Naive thymus-derived CD8-positive, alpha-beta T cell (primary cell): ENCODE measurements around the gene SLC5A10. TPM values are rescaled to one million over a fixed set of nuclear protein-coding genes. Genes with fewer than 3 reads are reported as not detected.
A peak's percentile ranks its signal among the peaks of the same experiment; 100 is the strongest.

Experiments
- ATAC-seq, 2 donors: fragments of 150-1000 bp; cut with Tn5 transposase in 1 of 2; sonication (Bioruptor Pico), chemical (Tn5 transposase) in 1 of 2; 1 replicate in 1 of 2; 2 replicates in 1 of 2; pipeline ENCODE4 v1.10.0; 2021; ENCODE audit warnings: mild to moderate bottlenecking in 2 of 2, moderate library complexity in 2 of 2
- POLR2A ChIA-PET: fragments of 350-600 bp; sonication (Branson Sonifier 250); formaldehyde crosslinking; loops from one replicate; lab custom pipeline; 2021; ENCODE audit warnings: antibody characterized with exemption; lab: Charles Lee
- DNase-seq, 10 donors: peaks; one replicate each; pipeline versions ENCODE4 v3.0.0 to v3.0.0-alpha.2; 2020 to 2022
- H3K27ac Mint-ChIP-seq, 10 donors: one replicate each; pipeline ENCODE4 v1.8.0; 2020 to 2022; ENCODE audit warnings: mild to moderate bottlenecking in 10 of 10, mixed read lengths in 10 of 10, moderate library complexity in 4 of 10, inconsistent platforms in 1 of 10
- H3K27me3 Mint-ChIP-seq, 5 donors: one replicate each; pipeline ENCODE4 v1.8.0; 2021 to 2022; ENCODE audit warnings: mixed read lengths in 5 of 5
- H3K36me3 Mint-ChIP-seq, 3 donors: one replicate each; pipeline ENCODE4 v1.8.0; 2020 to 2022; ENCODE audit warnings: mixed read lengths in 3 of 3, mild to moderate bottlenecking in 2 of 3, inconsistent platforms in 1 of 3
- H3K4me1 Mint-ChIP-seq, 4 donors: one replicate each; pipeline ENCODE4 v1.8.0; 2021 to 2022; ENCODE audit warnings: mixed read lengths in 4 of 4
- H3K4me3 Mint-ChIP-seq, 10 donors: one replicate each; pipeline ENCODE4 v1.8.0; 2020 to 2022; ENCODE audit warnings: mild to moderate bottlenecking in 10 of 10, mixed read lengths in 10 of 10, moderate library complexity in 6 of 10, inconsistent platforms in 1 of 10
- H3K9me3 Mint-ChIP-seq, 9 donors: one replicate each; pipeline ENCODE4 v1.8.0; 2020 to 2022; ENCODE audit warnings: mixed read lengths in 9 of 9, mild to moderate bottlenecking in 3 of 9, inconsistent platforms in 1 of 9, moderate library complexity in 1 of 9
- polyA plus RNA-seq, 3 donors: library from polyadenylated mRNA; unstranded; fragments of 300-500 nt; fragmentation: Illumina TruSeq; gene quantifications; one replicate each; pipeline ENCODE4 v1.2.3, GENCODE V29; 2021
- total RNA-seq, 8 experiments: library from RNA in 2 of 8; stranded (reverse) in 2 of 8; gene quantifications; one replicate each; pipeline ENCODE4 v1.2.3 and lab custom pipeline; 2021 to 2026

The SLC5A10 gene
- total and polyA plus RNA-seq, 5 experiments from 2014 or later, result 0.06 to 0.25 (median 0.09) TPM; not detected in 2

DNA sequence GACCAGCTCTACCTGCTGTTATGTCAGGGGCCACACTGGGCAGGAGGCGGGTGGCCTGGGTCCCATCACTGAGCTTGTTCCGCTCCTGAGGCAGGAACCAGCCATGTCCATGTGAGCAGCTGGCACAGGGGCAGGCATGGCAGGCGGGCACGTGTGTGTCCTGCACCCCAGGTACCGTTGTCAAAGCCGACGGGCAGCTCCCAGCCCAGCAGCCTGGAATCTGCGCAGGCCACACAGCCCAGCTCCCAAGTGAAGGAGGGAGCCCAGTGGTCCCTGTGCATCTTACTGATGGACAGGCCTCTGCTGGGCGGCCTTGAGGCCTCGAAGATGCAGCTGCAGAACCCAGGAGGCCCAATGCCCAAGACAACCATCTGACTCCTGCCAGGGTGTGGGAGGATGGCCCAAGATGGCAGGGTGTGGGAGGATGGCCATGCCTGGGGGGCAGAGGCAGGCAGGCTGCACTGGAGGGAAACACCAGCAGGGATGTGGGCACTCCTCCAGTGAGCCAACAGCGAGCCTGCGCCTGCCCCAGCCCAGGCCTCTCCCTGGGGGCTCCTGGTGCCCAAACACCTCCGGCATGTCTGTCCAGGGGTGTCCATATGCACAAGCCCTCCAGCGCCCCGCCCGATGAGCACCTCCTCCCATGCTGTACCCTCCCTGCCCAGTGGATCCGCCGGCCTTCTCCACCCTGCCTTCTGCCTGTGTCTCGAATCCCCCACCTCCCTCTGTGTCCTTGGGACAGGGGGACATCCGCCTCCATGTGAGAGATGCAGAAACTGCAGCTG is 39.8 kb downstream of the SLC5A10 start:
- peaks cover 13 to 49% (median 33%) of the 10 kb centered on the region in 4 donors for H3K4me1 Mint-ChIP-seq
- POLR2A ChIA-PET, result interaction anchor here (1.0 to 1.7 kb wide), 5 partner anchors 10 to 27 kb away, joined by 3 read pairs; no protein-coding TSS in a partner anchor
- no peaks in the 10 kb centered on the region for H3K27me3 Mint-ChIP-seq
- peak overlapping the region in 2 of 10 donors; percentile 10 to 54 for H3K4me3 Mint-ChIP-seq
- H3K9me3 Mint-ChIP-seq, result peaks cover 0 to 11% (median 8%) of the 10 kb centered on the region in 9 donors
- H3K27ac Mint-ChIP-seq, result peak overlapping the region in 2 of 10 donors; percentile 31 to 32
- no peak for ATAC-seq
- H3K36me3 Mint-ChIP-seq, result peaks cover 2 to 13% (median 9%) of the 10 kb centered on the region in 3 donors
- DNase-seq, result no peak

DNA sequence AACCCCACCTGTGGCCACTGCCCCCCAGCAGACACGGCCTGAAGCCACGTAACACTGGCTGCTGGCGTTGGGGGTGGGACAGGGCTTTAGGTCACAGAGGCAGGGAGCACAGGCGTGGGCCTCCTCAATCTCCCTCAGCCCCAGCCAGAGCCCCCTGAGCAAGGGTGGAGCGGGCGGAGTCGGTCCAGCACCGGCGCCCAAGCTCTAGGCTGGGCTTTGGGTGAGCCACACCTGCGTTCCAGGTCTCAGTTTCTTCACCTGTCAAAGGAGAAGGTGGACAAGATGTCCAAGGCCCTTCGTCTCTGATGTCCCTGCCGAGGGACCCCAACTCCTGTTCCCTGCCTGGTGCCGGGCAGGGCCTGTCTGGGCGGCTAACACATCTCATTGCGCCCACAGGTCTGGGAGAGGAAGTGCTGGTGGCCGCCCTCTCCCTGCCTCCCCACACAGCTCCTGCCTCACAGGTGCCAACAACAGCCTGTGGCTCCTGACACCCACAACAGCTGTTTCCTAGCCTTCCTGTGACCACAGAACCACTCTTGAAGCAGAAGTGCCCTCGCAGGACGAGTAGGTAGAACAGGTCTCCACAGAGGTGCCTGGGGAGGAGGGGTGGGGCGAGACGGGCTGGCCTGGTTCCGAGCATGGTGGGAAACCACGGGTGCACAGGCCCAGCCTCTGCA is 40.6 kb downstream of the SLC5A10 start:
- H3K27me3 Mint-ChIP-seq, result no peaks in the 10 kb centered on the region
- peak overlapping the region in 3 of 10 donors; percentile 7 to 49 (median 46) for H3K27ac Mint-ChIP-seq
- H3K9me3 Mint-ChIP-seq, result peaks cover 0 to 12% (median 8%) of the 10 kb centered on the region in 9 donors
- peaks cover 13 to 41% (median 26%) of the 10 kb centered on the region in 4 donors for H3K4me1 Mint-ChIP-seq
- H3K4me3 Mint-ChIP-seq, result peak overlapping the region in 9 of 10 donors; percentile 42 to 81 (median 69)
- POLR2A ChIA-PET, result interaction anchor here (1.3 to 1.7 kb wide), 3 partner anchors 9 to 26 kb away, joined by 3 read pairs; no protein-coding TSS in a partner anchor
- peak; percentile 79 to 89 for ATAC-seq
- DNase-seq, result peak in 6 of 10 donors; percentile 19 to 56 (median 47)
- H3K36me3 Mint-ChIP-seq, result peaks cover 2 to 12% (median 9%) of the 10 kb centered on the region in 3 donors

DNA sequence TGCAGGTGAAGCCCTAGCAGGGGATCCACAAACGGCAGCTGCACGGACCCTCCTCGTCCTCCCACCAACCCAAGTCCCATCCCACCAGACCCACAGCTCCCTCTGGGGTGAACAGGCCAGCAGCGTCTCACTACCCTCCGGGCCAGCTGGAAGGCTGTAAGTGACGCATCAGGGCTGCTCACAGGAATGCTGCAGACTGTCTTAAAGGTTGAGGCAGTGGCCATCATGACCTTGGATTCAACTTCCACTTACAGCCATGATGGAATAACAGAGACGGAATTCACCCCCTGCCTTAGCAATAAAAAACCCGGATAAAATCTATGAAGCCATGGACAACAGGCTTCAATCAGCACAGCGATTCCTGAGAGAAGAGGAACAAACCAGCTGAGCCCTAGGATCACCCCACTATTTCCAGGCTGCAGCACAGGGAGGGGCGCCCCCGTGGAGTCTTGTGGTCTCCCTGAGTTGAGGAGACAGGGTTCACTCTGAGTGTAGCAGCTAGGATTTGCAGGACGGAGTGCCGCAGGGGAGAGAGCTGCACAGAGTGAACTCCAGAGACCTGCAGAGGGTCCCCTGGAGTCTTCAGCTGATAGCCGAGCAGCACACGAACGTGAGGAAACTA is 42.1 kb downstream of the SLC5A10 start:
- POLR2A ChIA-PET, result interaction anchor here (1.1 kb wide), 1 partner anchor 9 kb away, joined by 3 read pairs; no protein-coding TSS in a partner anchor

DNA sequence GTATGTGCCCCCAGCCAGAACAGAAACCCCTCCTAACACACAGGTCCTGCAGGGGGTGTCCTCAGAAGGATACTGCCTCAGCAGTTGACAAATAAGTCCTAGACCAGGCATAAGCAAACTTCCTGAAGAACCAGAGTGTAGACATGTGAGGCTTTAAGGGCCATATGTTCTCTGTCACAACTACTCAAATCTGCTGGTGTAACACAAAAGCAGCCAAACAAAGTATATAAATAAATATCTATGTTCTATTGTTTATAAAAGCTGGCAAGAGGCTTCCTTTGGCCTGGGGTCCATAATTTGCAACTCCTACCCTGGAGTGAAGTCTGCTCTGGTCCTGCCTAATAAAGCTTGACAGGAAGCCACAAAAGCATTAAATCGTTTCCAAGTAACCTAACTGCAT is 42.7 kb downstream of the SLC5A10 start:
- DNase-seq, result no peak
- peaks cover 2 to 9% (median 7%) of the 10 kb centered on the region in 3 donors for H3K36me3 Mint-ChIP-seq
- H3K4me1 Mint-ChIP-seq, result peaks cover 13 to 38% (median 25%) of the 10 kb centered on the region in 4 donors
- peaks cover 0 to 12% (median 8%) of the 10 kb centered on the region in 9 donors for H3K9me3 Mint-ChIP-seq
- H3K4me3 Mint-ChIP-seq, result no peak overlapping the region
- POLR2A ChIA-PET, result interaction anchor here (1.1 kb wide), 1 partner anchor 8 kb away, joined by 3 read pairs; no protein-coding TSS in a partner anchor
- peak overlapping the region in 1 of 10 donors; percentile 34 for H3K27ac Mint-ChIP-seq
- H3K27me3 Mint-ChIP-seq, result no peaks in the 10 kb centered on the region
- ATAC-seq, result no peak

More for the DNA sequence above, 42.1 kb downstream of the SLC5A10 start:
- H3K36me3 Mint-ChIP-seq, result peaks cover 2 to 9% (median 7%) of the 10 kb centered on the region in 3 donors
- H3K4me1 Mint-ChIP-seq, result peaks cover 13 to 38% (median 25%) of the 10 kb centered on the region in 4 donors
- H3K27ac Mint-ChIP-seq, result peak overlapping the region in 1 of 10 donors; percentile 34
- DNase-seq, result no peak
- no peak for ATAC-seq
- peak overlapping the region in 1 of 10 donors; percentile 69 for H3K4me3 Mint-ChIP-seq
- peaks cover 0 to 12% (median 8%) of the 10 kb centered on the region in 9 donors for H3K9me3 Mint-ChIP-seq
- H3K27me3 Mint-ChIP-seq, result no peaks in the 10 kb centered on the region

DNA sequence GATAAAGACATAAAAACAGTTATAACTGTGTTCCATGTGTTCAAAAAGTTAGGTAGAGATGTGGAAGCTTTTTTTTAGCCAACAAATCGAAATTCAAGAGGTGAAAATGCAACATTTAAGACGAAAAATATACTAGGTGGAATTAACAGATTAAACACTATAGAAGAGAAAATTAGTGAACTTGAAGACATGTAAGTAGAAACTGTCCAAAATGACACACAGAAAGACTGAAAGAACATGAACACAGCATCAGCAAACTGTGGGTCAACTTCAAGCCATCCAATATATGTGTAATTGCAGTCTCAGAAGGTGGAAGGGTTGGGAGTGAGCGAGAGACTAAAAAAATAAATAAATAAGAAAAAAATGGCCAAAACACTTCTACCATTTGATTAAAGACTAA is 43.3 kb downstream of the SLC5A10 start:
- Mint-ChIP-seq H3K27ac (no peak overlapping the region), H3K9me3 (peaks cover 0 to 12% (median 8%) of the 10 kb centered on the region in 9 donors), H3K27me3 (no peaks in the 10 kb centered on the region), H3K4me3 (no peak overlapping the region), H3K4me1 (peaks cover 11 to 38% (median 25%) of the 10 kb centered on the region in 4 donors), H3K36me3 (peaks cover 2 to 9% (median 7%) of the 10 kb centered on the region in 3 donors)
- POLR2A ChIA-PET, result no interaction called here
- DNase-seq (no peak), ATAC-seq (no peak)

DNA sequence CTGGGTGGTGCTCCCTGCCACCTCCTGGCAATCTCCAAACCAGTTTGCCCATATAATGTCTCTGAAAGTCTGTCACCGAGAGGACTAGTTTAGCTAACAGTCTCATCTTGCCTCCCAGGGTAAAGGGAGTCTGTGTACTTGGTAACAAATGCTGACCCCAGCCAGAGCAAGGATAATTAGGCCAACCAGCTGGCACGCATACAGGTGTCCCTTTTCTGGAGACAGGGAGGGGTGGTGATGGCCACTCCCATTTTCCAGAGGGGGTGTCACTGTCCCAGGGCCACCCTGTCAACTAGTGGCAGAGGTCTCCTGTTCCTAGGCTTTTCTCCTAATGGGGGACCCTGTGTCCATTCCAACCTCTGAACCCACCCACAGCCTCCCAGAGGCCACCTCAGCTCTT is 44.5 kb downstream of the SLC5A10 start:
- no peak for DNase-seq
- H3K4me3 Mint-ChIP-seq, result no peak overlapping the region

DNA sequence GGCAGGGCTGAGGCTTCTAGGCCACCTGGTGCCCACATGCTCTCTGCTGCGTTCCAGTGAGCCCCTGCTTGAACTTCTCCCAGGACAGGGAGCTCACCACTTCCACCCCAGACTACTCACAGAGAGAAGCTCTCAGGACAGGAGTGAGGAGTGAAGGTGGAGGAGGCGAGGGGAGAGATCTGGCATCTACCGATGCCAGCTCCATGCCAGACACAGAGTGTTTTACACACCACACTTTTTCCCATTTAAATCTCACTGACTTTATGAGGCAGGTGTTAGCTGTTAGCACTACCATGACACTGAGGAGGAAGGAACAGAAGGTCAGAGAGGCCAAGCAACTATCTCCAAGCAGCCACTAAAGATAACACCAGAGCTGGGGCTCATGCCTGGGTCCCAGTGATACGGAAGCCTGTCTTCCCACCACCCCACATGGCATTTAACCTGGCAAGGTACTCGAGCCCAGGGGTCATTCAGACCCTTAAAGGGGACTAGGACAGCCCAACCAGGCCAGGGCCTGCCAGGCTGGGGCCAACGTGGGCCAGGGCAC is 45.8 kb downstream of the SLC5A10 start:
- H3K4me1 Mint-ChIP-seq, result peaks cover 12 to 39% (median 33%) of the 10 kb centered on the region in 4 donors
- H3K27ac Mint-ChIP-seq, result no peak overlapping the region

More for the DNA sequence above, 44.5 kb downstream of the SLC5A10 start:
- Mint-ChIP-seq H3K27ac (peak overlapping the region in 1 of 10 donors; percentile 9), H3K36me3 (peaks cover 2 to 9% (median 7%) of the 10 kb centered on the region in 3 donors), H3K27me3 (no peaks in the 10 kb centered on the region), H3K9me3 (peaks cover 0 to 12% (median 8%) of the 10 kb centered on the region in 9 donors), H3K4me1 (peaks cover 11 to 40% (median 27%) of the 10 kb centered on the region in 4 donors)
- POLR2A ChIA-PET, result interaction anchor here (1.7 kb wide), 1 partner anchor 22 kb away, joined by 4 read pairs; no protein-coding TSS in a partner anchor
- ATAC-seq, result no peak

DNA sequence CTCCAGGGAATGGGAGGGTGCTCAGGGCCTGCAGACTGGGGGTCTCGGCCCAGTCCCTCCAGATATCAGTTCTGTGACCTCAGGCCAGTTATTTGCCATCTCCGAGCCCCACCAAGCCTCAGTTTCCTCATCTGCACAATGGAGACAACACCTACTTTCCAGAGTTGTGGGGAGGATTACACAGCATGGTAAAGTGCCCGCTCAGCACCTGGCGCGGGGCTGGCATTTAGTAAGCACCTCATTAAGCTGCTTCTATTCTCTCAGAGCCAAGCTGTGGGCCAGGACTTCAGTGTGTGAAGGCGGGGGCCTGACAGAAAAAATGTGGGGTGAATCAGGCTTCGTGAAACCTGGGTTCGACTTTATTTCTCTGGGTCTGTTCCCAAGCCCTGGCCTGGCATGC is 47.4 kb downstream of the SLC5A10 start:
- POLR2A ChIA-PET, result no interaction called here
- Mint-ChIP-seq H3K4me1 (peaks cover 9 to 32% (median 27%) of the 10 kb centered on the region in 4 donors), H3K4me3 (no peak overlapping the region), H3K27ac (no peak overlapping the region), H3K36me3 (peaks cover 2 to 9% (median 7%) of the 10 kb centered on the region in 3 donors), H3K9me3 (peaks cover 0 to 12% (median 8%) of the 10 kb centered on the region in 9 donors), H3K27me3 (no peaks in the 10 kb centered on the region)
- DNase-seq (no peak), ATAC-seq (no peak)

More for the DNA sequence above, 45.8 kb downstream of the SLC5A10 start:
- Mint-ChIP-seq H3K9me3 (peaks cover 0 to 12% (median 8%) of the 10 kb centered on the region in 9 donors), H3K36me3 (peaks cover 2 to 9% (median 7%) of the 10 kb centered on the region in 3 donors), H3K27me3 (no peaks in the 10 kb centered on the region), H3K4me3 (no peak overlapping the region)
- no peak for ATAC-seq
- POLR2A ChIA-PET, result no interaction called here
- no peak for DNase-seq

DNA sequence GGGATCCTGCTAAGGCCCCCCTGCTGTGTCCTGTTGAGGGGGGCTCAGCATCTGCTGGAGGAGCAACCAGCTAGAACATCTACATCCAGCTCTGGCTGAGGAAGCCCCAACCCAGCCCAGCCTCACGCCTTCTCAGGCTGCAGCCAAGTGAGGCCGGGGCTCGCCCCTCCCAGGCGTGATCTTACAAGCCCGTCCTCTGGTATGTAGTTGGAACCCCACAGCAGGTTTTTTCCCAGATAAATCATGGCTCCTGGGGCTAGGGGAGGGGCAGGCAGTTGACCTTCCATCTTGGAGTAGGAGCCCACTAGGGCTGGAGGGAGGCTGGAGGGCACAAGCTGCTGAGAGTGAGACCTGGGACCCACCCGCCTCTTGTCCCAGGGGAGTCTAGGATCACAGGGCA is 47.9 kb downstream of the SLC5A10 start:
- H3K27me3 Mint-ChIP-seq, result no peaks in the 10 kb centered on the region
- peaks cover 0 to 12% (median 6%) of the 10 kb centered on the region in 9 donors for H3K9me3 Mint-ChIP-seq
- H3K36me3 Mint-ChIP-seq, result peaks cover 2 to 9% (median 7%) of the 10 kb centered on the region in 3 donors
- DNase-seq (no peak), ATAC-seq (no peak)
- no peak overlapping the region for H3K4me3 Mint-ChIP-seq
- no peak overlapping the region for H3K27ac Mint-ChIP-seq
- POLR2A ChIA-PET, result no interaction called here
- H3K4me1 Mint-ChIP-seq, result peaks cover 9 to 34% (median 28%) of the 10 kb centered on the region in 4 donors

DNA sequence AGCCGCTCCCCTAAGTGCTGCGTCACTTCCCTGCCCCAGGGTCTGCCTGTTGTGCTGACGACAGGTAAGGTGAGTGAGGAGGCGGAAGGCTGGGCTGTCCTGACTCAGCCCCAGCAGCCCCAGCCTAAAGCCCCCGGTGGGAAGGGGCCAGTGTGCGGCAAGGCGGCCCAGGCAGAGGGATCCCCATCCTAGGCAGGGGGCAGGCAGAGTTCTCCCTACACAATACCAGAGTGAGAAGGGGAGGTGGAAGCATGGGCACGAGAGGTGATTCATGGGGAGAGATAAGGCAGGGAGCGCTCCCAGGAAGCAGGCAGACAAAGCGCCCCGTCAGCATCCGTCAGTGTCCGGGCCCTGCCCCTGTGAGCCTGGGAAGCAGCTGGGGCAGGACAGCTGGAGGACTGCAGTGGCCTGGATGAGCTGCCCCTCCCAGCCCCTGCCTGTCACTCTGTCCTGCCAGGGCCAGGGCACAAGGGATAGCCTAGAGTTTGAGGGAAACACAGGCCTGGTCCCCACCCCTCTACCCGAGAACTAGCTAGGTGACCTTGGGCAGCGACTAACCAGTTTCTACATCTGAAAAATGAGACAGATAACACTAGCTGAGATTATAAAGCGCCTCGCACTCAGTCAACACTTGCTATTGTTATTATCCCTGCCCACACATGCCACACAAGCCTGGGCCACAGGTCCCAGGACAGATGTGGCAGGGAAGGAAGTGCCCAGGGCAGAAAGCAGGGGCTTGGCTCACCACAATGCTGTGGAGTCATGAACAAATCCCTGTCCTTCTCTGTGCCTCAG is 48.8 kb downstream of the SLC5A10 start:
- peaks cover 9 to 37% (median 29%) of the 10 kb centered on the region in 4 donors for H3K4me1 Mint-ChIP-seq
- peak overlapping the region in 1 of 10 donors; percentile 53 for H3K27ac Mint-ChIP-seq
- ATAC-seq (no peak), DNase-seq (no peak)
- H3K9me3 Mint-ChIP-seq, result peaks cover 0 to 7% (median 0%) of the 10 kb centered on the region in 9 donors
- H3K4me3 Mint-ChIP-seq, result no peak overlapping the region
- H3K36me3 Mint-ChIP-seq, result peaks cover 0 to 4% (median 2%) of the 10 kb centered on the region in 3 donors
- H3K27me3 Mint-ChIP-seq, result no peaks in the 10 kb centered on the region
- POLR2A ChIA-PET, result interaction anchor here (0.9 to 1.5 kb wide), 2 partner anchors 9 to 10 kb away, joined by 3 read pairs; no protein-coding TSS in a partner anchor
